Measurements from ENCODE around the gene RARS2. TPM values are rescaled to one million over a fixed set of nuclear protein-coding genes. Genes with fewer than 3 reads are reported as not detected.

Gene RARS2, protein sequence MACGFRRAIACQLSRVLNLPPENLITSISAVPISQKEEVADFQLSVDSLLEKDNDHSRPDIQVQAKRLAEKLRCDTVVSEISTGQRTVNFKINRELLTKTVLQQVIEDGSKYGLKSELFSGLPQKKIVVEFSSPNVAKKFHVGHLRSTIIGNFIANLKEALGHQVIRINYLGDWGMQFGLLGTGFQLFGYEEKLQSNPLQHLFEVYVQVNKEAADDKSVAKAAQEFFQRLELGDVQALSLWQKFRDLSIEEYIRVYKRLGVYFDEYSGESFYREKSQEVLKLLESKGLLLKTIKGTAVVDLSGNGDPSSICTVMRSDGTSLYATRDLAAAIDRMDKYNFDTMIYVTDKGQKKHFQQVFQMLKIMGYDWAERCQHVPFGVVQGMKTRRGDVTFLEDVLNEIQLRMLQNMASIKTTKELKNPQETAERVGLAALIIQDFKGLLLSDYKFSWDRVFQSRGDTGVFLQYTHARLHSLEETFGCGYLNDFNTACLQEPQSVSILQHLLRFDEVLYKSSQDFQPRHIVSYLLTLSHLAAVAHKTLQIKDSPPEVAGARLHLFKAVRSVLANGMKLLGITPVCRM
- 53.2 and 55.7 TPM in 2 replicates for total RNA-seq
- 64.2 and 75.0 TPM in 2 replicates for polyA plus RNA-seq

DNA sequence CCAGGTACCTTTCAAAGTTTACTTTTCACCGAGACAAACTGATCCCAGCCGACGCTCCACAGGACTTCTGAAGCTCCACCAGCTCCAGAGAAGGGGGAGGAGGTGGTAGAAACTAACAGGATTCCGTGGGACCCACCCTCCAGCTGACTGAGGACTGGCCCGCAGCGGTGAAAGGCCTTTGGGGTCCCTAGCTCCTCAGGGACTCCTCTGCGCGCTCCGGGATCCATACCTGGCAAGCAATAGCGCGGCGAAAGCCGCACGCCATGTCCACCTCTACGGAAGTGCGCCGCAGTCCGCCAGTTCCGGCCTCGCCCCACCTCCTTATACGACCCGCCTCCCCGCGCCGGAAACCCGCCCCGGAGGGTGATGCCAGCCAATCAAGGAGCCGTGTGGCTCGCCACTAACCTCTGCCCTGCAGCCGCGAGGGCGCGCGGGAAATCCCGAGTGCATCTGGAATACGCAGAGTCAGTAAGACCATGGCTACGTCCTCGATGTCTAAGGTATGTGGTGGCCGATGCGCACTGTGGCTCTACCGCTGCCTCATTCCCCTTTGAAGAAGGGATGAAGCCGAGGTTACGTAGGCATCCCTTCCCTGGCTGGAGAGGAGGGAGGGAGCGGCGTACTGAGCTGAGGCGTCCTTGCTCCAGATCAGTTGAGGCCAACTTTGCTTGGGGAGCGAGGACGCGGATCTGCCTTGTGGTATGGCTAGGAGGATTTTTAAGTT, at the start of gene RARS2, which contains the start of gene ORC3:
Gene RARS2, minus strand, starts transcription at position 295 of the 724 bp plus-strand sequence. Its CDS starts 30 bp downstream, at position 265.
Gene ORC3, plus strand, starts transcription at position 443 of the 724 bp plus-strand sequence. Its CDS starts 34 bp downstream, at position 477.
- DNase-seq (ENCODE audit: low spot score): peak; percentile 97
- under 1% methylated on average over 44 of the region's 49 CpGs for WGBS (ENCODE audit: low lambda C conversion rate, missing lambda C conversion rate)
- H3K9me2 ChIP-seq (replicated peaks; ENCODE audit: insufficient read depth): no peaks in the 10 kb centered on the region
- peak within 1 kb of the TSS; percentile 80 for H3K4me3 ChIP-seq
- no peaks in the 10 kb centered on the region for H3K27me3 ChIP-seq
- no peaks in the 10 kb centered on the region for H3K36me3 ChIP-seq (replicated peaks; ENCODE audit: insufficient read depth, low read depth)
- no peaks in the 10 kb centered on the region for H3K9me3 ChIP-seq (ENCODE audit: low read depth)
- H3K27ac ChIP-seq: peak within 1 kb of the TSS; percentile 94
- H3K4me1 ChIP-seq (ENCODE audit: insufficient read depth): peaks cover 27% of the 10 kb centered on the region
- peaks cover 82% of the 10 kb centered on the region for H3K79me2 ChIP-seq
- TF ChIP-seq CTCF (IDR thresholded peaks at IDR 0.05; ENCODE audit: poor library complexity): no peak
- no peak for TF ChIP-seq EZH2 (IDR thresholded peaks at IDR 0.05; ENCODE audit: borderline replicate concordance)
- TF ChIP-seq EZH2phosphoT487 (IDR thresholded peaks at IDR 0.05; ENCODE audit: low read depth, severe bottlenecking, unreplicated experiment): no peak
- H4K20me1 ChIP-seq (ENCODE audit: insufficient read depth, poor library complexity, severe bottlenecking): peaks cover 21% of the 10 kb centered on the region
- H3K4me2 ChIP-seq: peak within 1 kb of the TSS; percentile 94
- H2AFZ ChIP-seq: peak within 1 kb of the TSS; percentile 70

DNA sequence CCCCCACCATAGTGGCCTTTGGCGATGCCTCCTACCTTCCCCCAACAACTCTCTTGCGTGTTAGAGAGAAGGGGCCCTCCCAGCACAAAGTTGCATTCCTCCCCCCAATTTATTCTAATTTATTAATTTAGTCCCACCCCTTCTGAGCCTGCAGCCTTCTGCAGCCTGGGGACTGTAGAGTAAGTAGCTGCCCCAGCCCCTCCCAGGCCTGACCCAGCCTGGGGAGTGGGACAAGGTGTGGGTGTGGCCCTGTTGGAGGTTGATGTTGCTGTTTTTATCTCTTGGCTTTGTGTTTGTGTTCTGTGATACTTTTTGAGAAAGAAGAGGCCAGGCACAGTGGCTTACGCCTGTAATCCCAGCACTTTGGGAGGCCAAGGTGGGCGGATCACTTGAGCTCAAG, 49.6 kb upstream of the RARS2 start:
- no peaks in the 10 kb centered on the region for H4K20me1 ChIP-seq (ENCODE audit: insufficient read depth, poor library complexity, severe bottlenecking)
- no peaks in the 10 kb centered on the region for H3K36me3 ChIP-seq (replicated peaks; ENCODE audit: insufficient read depth, low read depth)
- H3K27me3 ChIP-seq: no peaks in the 10 kb centered on the region
- no peaks in the 10 kb centered on the region for H3K79me2 ChIP-seq
- no peak overlapping the region for H2AFZ ChIP-seq
- no peak overlapping the region for H3K4me3 ChIP-seq
- no peak for DNase-seq (ENCODE audit: low spot score)
- no peaks in the 10 kb centered on the region for H3K4me1 ChIP-seq (ENCODE audit: insufficient read depth)
- H3K4me2 ChIP-seq: no peak overlapping the region
- over 99% methylated on average over 4 of the region's 4 CpGs for WGBS (ENCODE audit: low lambda C conversion rate, missing lambda C conversion rate)
- no peaks in the 10 kb centered on the region for H3K9me2 ChIP-seq (replicated peaks; ENCODE audit: insufficient read depth)
- no peak overlapping the region for H3K27ac ChIP-seq
- no peaks in the 10 kb centered on the region for H3K9me3 ChIP-seq (ENCODE audit: low read depth)
- no peak for TF ChIP-seq EZH2 (IDR thresholded peaks at IDR 0.05; ENCODE audit: borderline replicate concordance)
- no peak for TF ChIP-seq EZH2phosphoT487 (IDR thresholded peaks at IDR 0.05; ENCODE audit: low read depth, severe bottlenecking, unreplicated experiment)
- TF ChIP-seq CTCF (IDR thresholded peaks at IDR 0.05; ENCODE audit: poor library complexity): no peak

DNA sequence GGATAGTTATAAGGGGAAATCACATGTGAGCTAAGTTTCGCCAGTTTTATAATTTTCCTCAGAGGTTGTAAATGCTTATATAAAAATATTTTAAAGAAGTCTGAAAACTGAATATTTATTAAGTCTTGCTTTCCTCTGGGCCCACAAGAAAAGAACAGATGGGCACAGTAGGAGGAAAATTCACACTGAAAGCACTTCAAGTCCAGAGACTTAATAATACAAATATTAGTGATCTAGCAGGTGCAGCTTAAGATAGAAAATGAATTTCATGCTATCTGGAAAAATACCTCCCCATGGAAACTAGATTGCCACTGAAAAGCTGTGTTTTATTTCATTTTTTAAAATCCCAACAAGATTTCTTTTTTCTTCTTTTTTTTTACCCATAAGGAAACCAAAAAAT, 47.3 kb upstream of the RARS2 start:
- no peak for TF ChIP-seq EZH2 (IDR thresholded peaks at IDR 0.05; ENCODE audit: borderline replicate concordance)
- no peak for TF ChIP-seq EZH2phosphoT487 (IDR thresholded peaks at IDR 0.05; ENCODE audit: low read depth, severe bottlenecking, unreplicated experiment)
- TF ChIP-seq CTCF (IDR thresholded peaks at IDR 0.05; ENCODE audit: poor library complexity): no peak
- no peaks in the 10 kb centered on the region for H3K79me2 ChIP-seq
- H3K27me3 ChIP-seq: no peaks in the 10 kb centered on the region
- no peaks in the 10 kb centered on the region for H3K4me1 ChIP-seq (ENCODE audit: insufficient read depth)
- WGBS (ENCODE audit: low lambda C conversion rate, missing lambda C conversion rate): 100% methylated on average over 1 of the region's 1 CpG
- no peak overlapping the region for H3K4me2 ChIP-seq
- no peak overlapping the region for H3K4me3 ChIP-seq
- no peak overlapping the region for H3K27ac ChIP-seq
- no peaks in the 10 kb centered on the region for H4K20me1 ChIP-seq (ENCODE audit: insufficient read depth, poor library complexity, severe bottlenecking)
- H3K36me3 ChIP-seq (replicated peaks; ENCODE audit: insufficient read depth, low read depth): no peaks in the 10 kb centered on the region
- no peaks in the 10 kb centered on the region for H3K9me2 ChIP-seq (replicated peaks; ENCODE audit: insufficient read depth)
- no peaks in the 10 kb centered on the region for H3K9me3 ChIP-seq (ENCODE audit: low read depth)
- no peak overlapping the region for H2AFZ ChIP-seq
- DNase-seq (ENCODE audit: low spot score): no peak
